Stomach (tissue), 4 donors: Measurements from ENCODE around the gene ARHGAP35.

Experiments used
- CTCF ChIP-seq, 7 experiments: fragments of 450-650 bp in 4 of 7; fragments of 200-600 bp in 3 of 7; sonication (generic) in 3 of 7; IDR thresholded peaks; one replicate each; pipeline ENCODE4 v1.5.1; 2016 to 2019; ENCODE audit warnings: antibody characterized with exemption in 7 of 7, control low read depth in 2 of 7, mild to moderate bottlenecking in 1 of 7
- POLR2A ChIP-seq, 4 donors: fragments of 450-650 bp; IDR thresholded peaks; one replicate each; pipeline ENCODE4 v1.6.1; 2016; ENCODE audit warnings: antibody characterized with exemption in 4 of 4, control low read depth in 2 of 4, mild to moderate bottlenecking in 1 of 4, moderate library complexity in 1 of 4

GRCh38 chr19:46844067-46844489 lies 16.7 kb upstream of the ARHGAP35 start:
- no peak for TF ChIP-seq POLR2A (IDR thresholded peaks at IDR 0.05)
- no peak for TF ChIP-seq CTCF (IDR thresholded peaks at IDR 0.05)
